Panc1 (cell line): ENCODE data around the gene GRIN2A. TPM values are rescaled to one million over a fixed set of nuclear protein-coding genes. Genes with fewer than 3 reads are reported as not detected.

Source experiments
- ATAC-seq: fragments of 200-7000 bp; cut with Tn5 transposase; 2 replicates; pipeline ENCODE4 v1.9.1; 2020; ENCODE audit warnings: mild to moderate bottlenecking, moderate library complexity
- BruUV-seq: library from RNA; stranded (reverse); fragments of 400-500 nt; replicated peaks from 2 replicates; lab custom pipeline; 2021; lab: Mats Ljungman, UMichigan
- CTCF ChIA-PET: fragments of 300-600 bp; sonication (Branson Sonifier 250); formaldehyde crosslinking; loops from one replicate; lab custom pipeline; 2022; ENCODE audit warnings: antibody characterized with exemption; lab: Charles Lee
- POLR2A ChIA-PET: fragments of 300-600 bp; sonication (Branson Sonifier 250); formaldehyde crosslinking; loops from one replicate; lab custom pipeline; 2022; ENCODE audit warnings: antibody characterized with exemption; lab: Charles Lee
- DNase-seq: peaks from one replicate; pipeline ENCODE4 v3.0.0-alpha.2; 2010; ENCODE audit warnings: low read depth, low spot score
- H3K27ac ChIP-seq: 2 replicates; pipeline ENCODE4 v1.5.1; 2011; ENCODE audit warnings: mild to moderate bottlenecking, low read length, inconsistent platforms
- H3K27me3 ChIP-seq: fragments of 200-500 bp; sonication (Bioruptor generic); 2 replicates; pipeline ENCODE4 v1.6.0; 2014; ENCODE audit warnings: low read length, inconsistent platforms; ENCODE audit not compliant: control insufficient read depth, insufficient read depth
- H3K36me3 ChIP-seq: fragments of 200-500 bp; sonication (Bioruptor generic); 2 replicates; pipeline ENCODE4 v1.5.1; 2014; ENCODE audit warnings: inconsistent platforms, mild to moderate bottlenecking, low read length, moderate library complexity; ENCODE audit not compliant: control insufficient read depth, insufficient read depth
- H3K4me1 ChIP-seq: 2 replicates; pipeline ENCODE4 v1.5.1; 2011; ENCODE audit warnings: inconsistent platforms, mild to moderate bottlenecking, low read length, moderate library complexity; ENCODE audit not compliant: control insufficient read depth, insufficient read depth
- H3K4me3 ChIP-seq, 2 experiments: 2 replicates each; pipeline ENCODE4 v1.5.1; 2011 to 2012; ENCODE audit warnings: low read depth in 2 of 2, low read length in 2 of 2, mild to moderate bottlenecking in 2 of 2, inconsistent platforms in 1 of 2, moderate library complexity in 1 of 2
- H3K9me3 ChIP-seq: fragments of 200-500 bp; sonication (Bioruptor generic); 2 replicates; pipeline ENCODE4 v1.5.1; 2014; ENCODE audit warnings: low read depth, mild to moderate bottlenecking, inconsistent platforms, low read length, moderate library complexity; ENCODE audit not compliant: control insufficient read depth, insufficient read depth
- CTCF ChIP-seq: fragments of 450-650 bp; IDR thresholded peaks from 2 replicates; pipeline ENCODE4 v1.5.1; 2017; ENCODE audit warnings: mild to moderate bottlenecking
- POLR2AphosphoS5 ChIP-seq: IDR thresholded peaks from 2 replicates; pipeline ENCODE4 v1.6.1; 2012; ENCODE audit warnings: mild to moderate bottlenecking, low read depth, low read length, moderate library complexity
- REST ChIP-seq, 2 experiments: IDR thresholded peaks; 2 replicates each; pipeline ENCODE4 v1.6.1; 2011 to 2012; ENCODE audit warnings: low read depth in 2 of 2, control low read depth in 1 of 2, low read length in 1 of 2, mild to moderate bottlenecking in 1 of 2, moderate library complexity in 1 of 2; ENCODE audit not compliant: insufficient read depth in 1 of 2
- SIN3A ChIP-seq: IDR thresholded peaks from 2 replicates; pipeline ENCODE4 v1.6.1; 2012; ENCODE audit warnings: low read depth, mild to moderate bottlenecking, low read length, moderate library complexity, borderline replicate concordance; ENCODE audit not compliant: insufficient read depth
- TCF7L2 ChIP-seq: IDR thresholded peaks from 2 replicates; pipeline ENCODE4 v1.6.1; 2011; ENCODE audit warnings: mild to moderate bottlenecking, low read depth, low read length, inconsistent platforms
- in situ Hi-C: cut with HindIII; loops from 2 replicates; pipeline ENCODE4 v1.10.0; 2016; ENCODE audit warnings: low sequenced_read_pairs, low pct_unique_long_range_greater_than_20kb
- intact Hi-C: fragments of 100-400 bp; cut with micrococcal nuclease; formaldehyde crosslinking; loops from one replicate; pipeline ENCODE4 v1.10.0; 2022; ENCODE audit not compliant: unreplicated experiment
- total RNA-seq: library from RNA; stranded (reverse); gene quantifications from one replicate; pipeline ENCODE4 v1.2.1, GENCODE V29; 2021; ENCODE audit not compliant: unreplicated experiment

Gene GRIN2A
- total RNA-seq, 1 experiment from 2014 or later = 12.3 TPM

- TF ChIP-seq SIN3A (no peak), CTCF (no peak), REST (IDR thresholded peaks at IDR 0.05; ENCODE audit: insufficient read depth in 1 of 2, low read depth in 2 of 2, low read length in 1 of 2) (no peak), POLR2AphosphoS5 (no peak), TCF7L2 (no peak)
- H3K27ac ChIP-seq = no peak overlapping the region
- no peak for DNase-seq
- no peaks in the 10 kb centered on the region; the same call in 1 of the 2 replicates for H3K9me3 ChIP-seq
- no TSS peak for BruUV-seq
- no peaks in the 10 kb centered on the region for H3K36me3 ChIP-seq
- H3K4me3 ChIP-seq = no peak overlapping the region
- H3K4me1 ChIP-seq = no peaks in the 10 kb centered on the region
- no peaks in the 10 kb centered on the region for H3K27me3 ChIP-seq
- ATAC-seq = no peak
- CTCF ChIA-PET = no interaction called here
- intact Hi-C loops (no loop called here), in situ Hi-C loops (no loop called here)
- POLR2A ChIA-PET = no interaction called here
Observed at GRCh38 chr16:9978160-9978725, 204.0 kb downstream of the GRIN2A start.

GRCh38 chr16:9977333-9977897, 204.8 kb downstream of the GRIN2A start:
- no TSS peak for BruUV-seq
- H3K4me1 ChIP-seq = no peaks in the 10 kb centered on the region
- intact Hi-C loops (no loop called here), in situ Hi-C loops (no loop called here)
- ChIA-PET CTCF (no interaction called here), POLR2A (interaction anchor here (0.6 kb wide), 1 partner anchor 65 kb away, joined by 4 read pairs; no protein-coding TSS in a partner anchor)
- no peak overlapping the region for H3K4me3 ChIP-seq
- ATAC-seq = no peak
- no peak overlapping the region for H3K27ac ChIP-seq
- H3K9me3 ChIP-seq = no peaks in the 10 kb centered on the region; the same call in 1 of the 2 replicates
- no peaks in the 10 kb centered on the region for H3K27me3 ChIP-seq
- no peaks in the 10 kb centered on the region for H3K36me3 ChIP-seq
- DNase-seq = no peak
- no peak for TF ChIP-seq TCF7L2
- TF ChIP-seq REST (IDR thresholded peaks at IDR 0.05; ENCODE audit: insufficient read depth in 1 of 2, low read depth in 2 of 2, low read length in 1 of 2) = no peak
- TF ChIP-seq SIN3A = no peak
- no peak for TF ChIP-seq CTCF
- TF ChIP-seq POLR2AphosphoS5 = no peak
